Smooth muscle cell (in vitro differentiated cells): ENCODE measurements around the gene NAT9. TPM values are rescaled to one million over a fixed set of nuclear protein-coding genes. Genes with fewer than 3 reads are reported as not detected.

Source experiments
- DNase-seq: peaks from one replicate; lab custom pipeline; 2025; ENCODE audit not compliant: unreplicated experiment; lab: John Stamatoyannopoulos, UW
- H2AFZ ChIP-seq: fragments of 200-600 bp; sonication (generic); 2 replicates; pipeline ENCODE4 v1.6.0; 2016; ENCODE audit warnings: antibody characterized with exemption, low read depth, mild to moderate bottlenecking
- H3F3A ChIP-seq: fragments of 200-600 bp; sonication (generic); 2 replicates; pipeline ENCODE4 v1.6.0; 2017; ENCODE audit warnings: antibody characterized with exemption, low read depth
- H3K27ac ChIP-seq: fragments of 200-600 bp; sonication (generic); 2 replicates; pipeline ENCODE4 v1.5.1; 2016; ENCODE audit warnings: low read depth, mild to moderate bottlenecking
- H3K27me3 ChIP-seq: fragments of 200-600 bp; sonication (generic); 2 replicates; pipeline ENCODE4 v1.6.1; 2016; ENCODE audit warnings: low read depth, mild to moderate bottlenecking
- H3K36me3 ChIP-seq: fragments of 200-600 bp; sonication (generic); 2 replicates; pipeline ENCODE4 v1.5.1; 2016; ENCODE audit warnings: low read depth
- H3K4me1 ChIP-seq: fragments of 200-600 bp; sonication (generic); 2 replicates; pipeline ENCODE4 v1.5.1; 2016; ENCODE audit warnings: low read depth
- H3K4me2 ChIP-seq: fragments of 200-600 bp; sonication (generic); 2 replicates; pipeline ENCODE4 v1.6.0; 2016; ENCODE audit warnings: mild to moderate bottlenecking
- H3K4me3 ChIP-seq: fragments of 200-600 bp; sonication (generic); 2 replicates; pipeline ENCODE4 v1.5.1; 2016; ENCODE audit warnings: mild to moderate bottlenecking
- H3K79me2 ChIP-seq: fragments of 200-600 bp; sonication (generic); 2 replicates; pipeline ENCODE4 v1.6.0; 2016; ENCODE audit warnings: low read depth, mild to moderate bottlenecking
- H3K9ac ChIP-seq: fragments of 200-600 bp; sonication (generic); 2 replicates; pipeline ENCODE4 v1.6.0; 2016; ENCODE audit warnings: low read depth
- H3K9me3 ChIP-seq: fragments of 200-600 bp; sonication (generic); replicated peaks from 2 replicates; pipeline ENCODE4 v1.5.1; 2016; ENCODE audit warnings: low read depth
- H4K20me1 ChIP-seq: fragments of 200-600 bp; sonication (generic); 2 replicates; pipeline ENCODE4 v1.6.0; 2016; ENCODE audit warnings: low read depth
- CTCF ChIP-seq: fragments of 200-600 bp; sonication (generic); IDR thresholded peaks from 2 replicates; pipeline ENCODE4 v1.5.1; 2017; ENCODE audit warnings: borderline replicate concordance, mild to moderate bottlenecking, antibody characterized with exemption; ENCODE audit not compliant: insufficient read depth, poor library complexity, severe bottlenecking
- WGBS: methylation state at CpG from one replicate; pipeline ENCODE4 v1.1.7; 2016; ENCODE audit warnings: low lambda C conversion rate; 5-methylcytosine and 5-hydroxymethylcytosine counted together
- polyA plus RNA-seq: library from polyadenylated mRNA; unstranded; fragments of >200 nt; fragmentation: Nextera tagmentation; extraction: Ambion mirVana; gene quantifications from 2 replicates; pipeline ENCODE4 v1.2.1, GENCODE V29; 2016
- total RNA-seq: library from RNA; depleted of rRNA; stranded (reverse); fragments of >200 nt; gene quantifications from 2 replicates; pipeline ENCODE4 v1.2.3, GENCODE V29; 2014

The NAT9 gene
- total and polyA plus RNA-seq, 2 experiments from 2014 or later = 21.4 to 42.5 TPM

- Histone ChIP-seq H3K36me3 (no peaks in the 10 kb centered on the region), H3K4me2 (no peak overlapping the region), H3K79me2 (no peaks in the 10 kb centered on the region), H3K4me1 (no peaks in the 10 kb centered on the region), H3K9ac (no peak overlapping the region), H3K27ac (no peak overlapping the region), H4K20me1 (peaks cover 16% of the 10 kb centered on the region), H3K9me3 (no peaks in the 10 kb centered on the region), H3F3A (no peaks in the 10 kb centered on the region), H3K4me3 (no peak overlapping the region), H3K27me3 (no peaks in the 10 kb centered on the region), H2AFZ (no peak overlapping the region)
- TF ChIP-seq CTCF = no peak
- no peak for DNase-seq
- WGBS = 93% methylated on average over 21 of the region's 21 CpGs
These were observed 14.3 kb upstream of the NAT9 start for GRCh38 chr17:74790161-74791058.

GRCh38 chr17:74786431-74787055, 10.4 kb upstream of the NAT9 start:
- peaks cover 41% of the 10 kb centered on the region for H4K20me1 ChIP-seq
- no peak overlapping the region for H3K4me2 ChIP-seq
- no peaks in the 10 kb centered on the region for H3K79me2 ChIP-seq
- H3K9me3 ChIP-seq = no peaks in the 10 kb centered on the region
- H3K36me3 ChIP-seq = no peaks in the 10 kb centered on the region
- no peak overlapping the region for H3K9ac ChIP-seq
- H2AFZ ChIP-seq = no peak overlapping the region
- H3K27ac ChIP-seq = no peak overlapping the region
- TF ChIP-seq CTCF = no peak
- no peak overlapping the region for H3K4me3 ChIP-seq
- WGBS = 91% methylated on average over 16 of the region's 16 CpGs
- no peaks in the 10 kb centered on the region for H3K27me3 ChIP-seq
- DNase-seq = no peak
- no peaks in the 10 kb centered on the region for H3F3A ChIP-seq
- no peaks in the 10 kb centered on the region for H3K4me1 ChIP-seq

- Histone ChIP-seq H3K4me3 (no peak overlapping the region), H4K20me1 (peaks cover 41% of the 10 kb centered on the region), H3K36me3 (no peaks in the 10 kb centered on the region), H2AFZ (no peak overlapping the region), H3K79me2 (no peaks in the 10 kb centered on the region), H3K27me3 (no peaks in the 10 kb centered on the region), H3K9me3 (no peaks in the 10 kb centered on the region), H3K4me2 (no peak overlapping the region), H3K27ac (no peak overlapping the region), H3K4me1 (no peaks in the 10 kb centered on the region), H3K9ac (no peak overlapping the region), H3F3A (no peaks in the 10 kb centered on the region)
- DNase-seq = no peak
- no peak for TF ChIP-seq CTCF
- WGBS = 93% methylated on average over 9 of the region's 9 CpGs
These were observed 9.8 kb upstream of the NAT9 start for GRCh38 chr17:74785981-74786360.
